Keratinocyte (primary cell): ENCODE data around the gene UNC13A.

Experiments used
- CTCF ChIP-seq, 3 experiments: IDR thresholded peaks in 1 of 3; conservative IDR thresholded peaks in 1 of 3; optimal IDR thresholded peaks in 1 of 3; 2 replicates in 2 of 3; 3 replicates in 1 of 3; pipeline versions ENCODE3 to v1.5.1; 2011; ENCODE audit warnings: low read length in 3 of 3, mild to moderate bottlenecking in 3 of 3, moderate library complexity in 2 of 3, control low read depth in 1 of 3, inconsistent platforms in 1 of 3; ENCODE audit not compliant: insufficient read depth in 2 of 3; ENCODE audit errors: extremely low read depth in 1 of 3
- EZH2 ChIP-seq: IDR thresholded peaks from one replicate; pipeline ENCODE4 v1.6.1; 2012; ENCODE audit warnings: inconsistent platforms, mild to moderate bottlenecking, low read length, moderate library complexity

- TF ChIP-seq CTCF (optimal IDR thresholded peaks at IDR 0.05 in 1 of 3, IDR thresholded peaks at IDR 0.05 in 1 of 3, conservative IDR thresholded peaks at IDR 0.05 in 1 of 3; ENCODE audit: extremely low read depth in 1 of 3, insufficient read depth in 2 of 3, low read length in 3 of 3) = no peak
- TF ChIP-seq EZH2 = no peak
Measured at GRCh38 chr19:17681505-17682125, 6.5 kb downstream of the UNC13A start.
